IPS-18c (cell line): ENCODE data around the gene FAF1.
"Not testable (repeated sequence)": the region's sequence is repeated elsewhere in the genome, so short reads cannot be mapped to it uniquely, and the experiment has no call there.

Experiments
- H3K4me3 ChIP-seq: 2 replicates; pipeline ENCODE4 v1.7.0; 2013; ENCODE audit warnings: low read depth, mild to moderate bottlenecking, low read length, moderate library complexity; ENCODE audit not compliant: insufficient read depth
- H3K9me3 ChIP-seq: one replicate; pipeline ENCODE4 v1.6.1; 2013; ENCODE audit warnings: mild to moderate bottlenecking, low read length, moderate library complexity; ENCODE audit not compliant: control insufficient read depth, insufficient read depth

The FAF1 gene

GRCh38 chr1:50717327-50717726, 242.7 kb downstream of the FAF1 start:
- no peaks in the 10 kb centered on the region for H3K9me3 ChIP-seq
- no peak overlapping the region for H3K4me3 ChIP-seq

DNA sequence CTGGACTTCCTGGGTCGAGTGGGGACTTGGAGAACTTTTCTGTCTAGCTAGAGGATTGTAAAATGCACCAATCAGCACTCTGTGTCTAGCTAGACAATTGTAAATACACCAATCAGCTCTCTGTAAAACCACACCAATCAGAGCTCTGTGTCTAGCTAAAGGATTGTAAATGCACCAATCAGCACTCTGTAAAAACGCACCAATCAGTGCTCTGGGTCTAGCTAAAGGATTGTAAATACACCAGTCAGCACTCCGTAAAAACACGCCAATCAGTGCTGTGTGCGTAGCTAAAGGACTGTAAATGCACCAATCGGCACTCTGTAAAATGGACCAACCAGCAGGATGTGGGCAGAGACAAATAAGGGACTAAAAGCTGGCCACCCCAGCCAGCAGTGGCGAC, 243.6 kb downstream of the FAF1 start:
- H3K9me3 ChIP-seq, H3K4me3 ChIP-seq: not testable (repeated sequence)

DNA sequence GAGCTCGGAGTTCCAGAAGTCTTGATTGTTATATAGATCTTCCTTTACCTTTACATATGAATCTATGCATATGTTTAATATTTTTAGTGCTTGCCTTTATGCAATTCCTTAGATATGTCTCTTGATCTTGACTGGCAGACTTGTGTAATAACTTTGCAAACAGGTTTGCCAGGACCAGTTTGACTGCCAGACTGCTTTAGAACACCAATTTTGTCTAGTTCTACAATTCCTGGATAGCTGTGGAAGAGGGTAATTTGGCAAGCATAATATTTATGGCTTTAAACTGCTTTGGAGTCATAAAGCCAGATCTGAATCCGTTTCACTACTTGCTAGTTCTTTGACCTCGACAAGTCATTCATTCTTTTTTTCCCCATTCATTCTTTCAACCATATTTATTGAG, 250.0 kb downstream of the FAF1 start:
- H3K4me3 ChIP-seq, result no peak overlapping the region
- H3K9me3 ChIP-seq, result no peaks in the 10 kb centered on the region

GRCh38 chr1:50707824-50708223, 252.2 kb downstream of the FAF1 start:
- Histone ChIP-seq H3K4me3 (no peak overlapping the region), H3K9me3 (no peaks in the 10 kb centered on the region)

GRCh38 chr1:50705699-50706098, 254.4 kb downstream of the FAF1 start:
- no peaks in the 10 kb centered on the region for H3K9me3 ChIP-seq
- no peak overlapping the region for H3K4me3 ChIP-seq

DNA sequence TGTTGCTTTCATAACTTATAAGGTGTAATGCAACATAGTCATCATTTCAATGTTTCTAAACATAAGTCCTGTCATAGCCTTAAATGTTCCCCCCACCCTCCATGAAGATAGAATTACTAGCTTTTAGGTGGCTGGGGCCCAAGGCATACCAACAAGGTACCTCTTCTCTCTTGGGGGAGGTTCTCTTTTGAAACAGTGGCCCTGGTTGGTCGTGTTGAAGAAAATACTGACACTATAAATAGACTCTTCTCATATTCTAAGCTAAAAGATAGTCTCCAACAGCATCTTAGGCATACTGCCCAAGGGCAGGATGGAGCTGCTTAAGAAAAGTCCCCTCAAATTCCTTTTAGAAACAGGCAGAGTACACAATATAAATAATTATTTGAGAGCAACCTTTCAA, 255.0 kb downstream of the FAF1 start:
- Histone ChIP-seq H3K4me3 (no peak overlapping the region), H3K9me3 (no peaks in the 10 kb centered on the region)

DNA sequence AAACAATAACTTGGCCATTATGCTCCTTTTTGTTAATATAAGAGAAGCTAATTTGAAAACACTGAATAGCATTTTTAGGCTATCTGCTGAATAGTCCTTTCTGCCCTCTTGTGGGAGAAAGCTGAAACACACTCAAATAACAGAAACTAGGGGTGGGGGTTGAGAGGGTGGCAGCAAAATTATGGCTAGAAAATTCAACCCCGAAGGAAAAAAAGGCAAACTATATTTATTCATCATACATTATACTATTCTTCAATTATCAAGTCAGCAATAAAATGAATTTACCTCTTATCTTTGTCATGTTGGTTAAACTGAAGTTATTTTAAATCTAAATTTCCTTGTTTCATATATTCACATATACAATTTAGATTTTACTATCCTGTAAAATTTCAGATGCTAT, 255.9 kb downstream of the FAF1 start:
- Histone ChIP-seq H3K9me3 (no peaks in the 10 kb centered on the region), H3K4me3 (no peak overlapping the region)

- Histone ChIP-seq H3K4me3 (no peak overlapping the region), H3K9me3 (no peaks in the 10 kb centered on the region)
These were observed 256.8 kb downstream of the FAF1 start for GRCh38 chr1:50703240-50703639.

DNA sequence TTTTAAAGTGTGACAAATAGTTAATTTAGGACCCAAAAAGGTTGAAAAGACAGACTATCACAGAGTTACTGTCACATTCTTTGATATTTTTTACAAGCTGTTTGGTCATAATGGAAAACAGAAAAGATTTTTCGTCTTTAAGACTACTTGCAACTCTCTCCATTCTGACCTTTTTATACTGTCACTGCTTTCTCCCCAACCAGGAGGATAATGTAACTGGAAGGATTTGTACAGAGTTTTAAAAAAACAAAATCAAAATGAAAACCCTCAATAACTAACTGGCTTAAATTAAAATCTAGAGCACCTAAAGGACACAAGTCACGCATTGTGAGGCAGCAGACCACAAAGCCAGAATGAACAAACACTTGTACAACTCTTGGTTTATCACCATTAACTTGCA, 257.7 kb downstream of the FAF1 start:
- Histone ChIP-seq H3K4me3 (no peak overlapping the region), H3K9me3 (no peaks in the 10 kb centered on the region)

DNA sequence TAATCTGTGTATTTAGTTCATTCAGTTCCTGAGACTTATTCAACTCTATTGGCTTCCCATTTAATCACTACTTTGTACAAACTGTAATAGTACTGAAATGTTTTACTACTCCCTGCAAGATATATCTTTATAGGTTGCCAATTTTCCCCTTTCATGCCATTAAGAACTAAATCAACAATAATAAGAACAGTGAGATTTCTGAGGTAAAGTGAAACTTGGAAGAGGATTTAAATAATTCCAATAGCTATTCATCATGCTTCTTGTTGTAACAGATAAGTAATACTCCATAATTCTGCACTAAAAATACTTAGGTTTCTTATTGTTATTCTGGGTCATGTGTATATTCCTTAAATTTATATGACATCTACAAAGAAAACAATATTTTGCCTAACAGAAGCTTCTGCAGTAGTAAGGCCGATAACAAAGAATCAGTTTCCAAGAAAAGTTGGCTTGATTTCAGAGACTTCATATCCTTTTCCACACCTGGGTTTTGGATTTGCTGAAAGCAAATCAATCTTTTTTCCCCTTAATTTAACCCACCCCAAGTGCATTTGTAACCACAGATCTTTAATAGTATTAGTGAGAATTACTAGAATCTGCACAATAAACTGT, 258.3 kb downstream of the FAF1 start:
- H3K4me3 ChIP-seq, result no peak overlapping the region
- no peaks in the 10 kb centered on the region for H3K9me3 ChIP-seq

- Histone ChIP-seq H3K4me3 (no peak overlapping the region), H3K9me3 (no peaks in the 10 kb centered on the region)
These were observed 259.4 kb downstream of the FAF1 start for GRCh38 chr1:50700621-50701020.

GRCh38 chr1:50700214-50700613, 259.9 kb downstream of the FAF1 start:
- no peak overlapping the region for H3K4me3 ChIP-seq
- no peaks in the 10 kb centered on the region for H3K9me3 ChIP-seq

DNA sequence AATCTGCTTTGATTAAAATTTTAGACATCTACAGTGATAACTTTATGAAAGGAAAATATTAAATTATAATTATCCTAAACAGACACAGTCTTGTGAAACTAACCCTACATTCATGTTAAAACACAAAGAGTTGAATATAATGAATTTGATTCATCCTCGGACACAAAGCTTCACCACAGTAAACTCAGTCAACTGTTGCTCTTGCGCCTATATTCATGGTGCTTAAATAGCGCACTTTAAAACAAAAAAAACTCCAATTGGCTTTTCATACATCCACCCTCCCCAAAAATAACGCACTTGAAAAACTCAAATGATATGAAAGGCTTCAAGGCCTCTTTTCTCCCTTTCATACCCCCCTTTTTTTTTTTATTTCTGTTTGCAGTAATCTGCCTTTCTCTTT, 260.3 kb downstream of the FAF1 start:
- H3K9me3 ChIP-seq, result no peaks in the 10 kb centered on the region
- no peak overlapping the region for H3K4me3 ChIP-seq

DNA sequence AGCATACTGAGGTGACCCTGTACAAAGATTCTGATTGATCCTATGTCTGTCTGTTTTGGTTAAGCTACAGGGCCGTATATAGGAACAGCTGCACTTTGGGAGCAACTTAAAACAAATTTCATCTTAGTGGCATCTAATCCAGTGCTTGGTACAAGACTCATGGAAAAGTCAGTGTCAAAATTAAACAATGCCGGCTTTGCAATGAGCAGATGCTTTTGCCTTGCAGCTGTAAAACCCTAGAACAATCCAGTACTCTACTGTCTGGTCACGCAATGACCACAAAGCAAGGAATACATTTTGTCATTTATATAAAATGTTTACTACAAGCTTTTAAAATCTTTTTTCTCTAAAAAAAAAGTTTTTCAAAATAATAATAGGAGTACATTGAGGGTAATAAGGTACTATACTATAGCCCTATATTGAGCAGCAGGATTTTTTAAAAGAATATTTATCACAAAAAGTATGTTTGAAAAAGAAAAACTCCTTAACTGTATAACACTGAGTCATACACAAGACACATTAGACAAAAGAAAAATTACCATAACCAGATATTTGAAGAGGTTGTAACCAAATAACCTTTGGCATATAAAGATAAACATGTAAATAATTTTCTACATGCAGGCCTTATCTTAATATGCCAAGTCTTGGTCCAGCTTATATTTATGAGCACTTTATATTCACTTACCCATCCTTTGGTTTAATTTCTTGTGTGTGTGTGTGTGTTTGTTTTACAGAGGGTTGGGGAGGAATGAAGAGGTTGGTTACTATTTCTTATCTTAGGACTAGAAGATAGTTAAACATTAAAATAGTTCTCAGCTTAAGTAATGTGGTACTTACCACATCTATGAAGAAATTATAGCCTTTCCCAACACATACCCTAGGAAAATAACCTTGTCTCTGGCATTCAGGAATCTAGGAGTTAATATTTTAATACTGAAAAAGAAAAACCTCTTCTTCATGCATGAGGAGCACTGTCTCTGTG, 262.3 kb downstream of the FAF1 start:
- Histone ChIP-seq H3K4me3 (no peak overlapping the region), H3K9me3 (no peaks in the 10 kb centered on the region)

GRCh38 chr1:50693829-50694228, 266.2 kb downstream of the FAF1 start:
- Histone ChIP-seq H3K4me3 (no peak overlapping the region), H3K9me3 (no peaks in the 10 kb centered on the region)

DNA sequence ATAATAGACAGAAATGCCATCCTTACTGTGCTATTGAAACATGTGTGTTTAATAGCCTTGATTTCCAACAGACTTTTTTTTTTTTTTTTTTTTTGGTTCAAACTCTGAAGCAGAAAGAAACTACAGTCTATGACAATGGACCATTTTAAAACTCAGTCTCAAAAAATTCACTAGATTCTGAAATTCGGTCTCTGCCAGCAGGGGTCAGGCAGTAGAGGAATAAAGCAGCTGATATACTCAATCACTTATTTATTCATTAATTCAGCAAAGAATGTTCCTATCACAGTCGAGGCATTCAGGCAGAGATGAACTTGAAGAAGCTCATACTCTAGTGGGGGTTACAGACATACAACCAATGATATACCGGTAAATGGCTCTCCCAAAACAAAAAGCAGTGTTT, 275.9 kb downstream of the FAF1 start:
- H3K4me3 ChIP-seq, result no peak overlapping the region
- no peaks in the 10 kb centered on the region for H3K9me3 ChIP-seq

GRCh38 chr1:50681931-50682330, 278.1 kb downstream of the FAF1 start:
- Histone ChIP-seq H3K4me3 (no peak overlapping the region), H3K9me3 (no peaks in the 10 kb centered on the region)

DNA sequence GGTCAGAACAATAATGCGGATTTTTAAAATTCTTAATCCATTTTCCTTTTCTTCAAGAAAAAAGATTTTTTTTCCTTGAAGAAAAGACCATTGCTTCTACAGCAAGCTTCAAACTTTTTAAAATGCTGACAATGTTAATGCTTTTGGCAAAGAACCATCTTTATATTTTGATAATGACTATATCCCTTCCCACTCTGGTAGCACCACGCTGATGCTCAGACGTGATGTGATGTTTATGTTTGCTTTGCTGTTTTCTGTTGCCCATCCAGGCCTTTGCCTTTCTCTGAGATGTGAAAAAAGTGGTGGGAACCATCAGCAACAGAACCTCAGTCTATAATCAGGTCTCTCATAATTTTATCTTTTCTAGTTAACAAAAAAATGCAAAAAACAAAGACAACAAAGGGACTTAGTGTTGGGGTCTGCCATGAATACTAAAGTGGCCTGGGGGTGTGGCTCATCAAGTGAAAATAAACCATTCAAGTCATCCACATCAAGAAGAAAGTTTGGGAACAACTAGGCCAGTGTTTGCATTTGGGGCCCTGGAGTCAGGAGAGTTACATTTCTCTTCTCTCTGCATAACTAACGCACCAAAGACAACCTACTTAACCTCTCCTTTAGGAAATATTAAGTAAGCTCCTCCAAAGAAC, 292.2 kb downstream of the FAF1 start:
- H3K4me3 ChIP-seq, result no peak overlapping the region
- H3K9me3 ChIP-seq, result no peaks in the 10 kb centered on the region
